Right renal cortex interstitium (tissue), 3 donors: ENCODE measurements around the gene UTP3. TPM values are rescaled to one million over a fixed set of nuclear protein-coding genes. Genes with fewer than 3 reads are reported as not detected.
"Not testable (repeated sequence)": the region's sequence is repeated elsewhere in the genome, so short reads cannot be mapped to it uniquely, and the experiment has no call there.

Source experiments
- DNase-seq, 3 donors: peaks; one replicate each; pipeline ENCODE4 v3.0.0-alpha.2; 2013; ENCODE audit warnings: low read depth in 3 of 3, low spot score in 2 of 3
- polyA plus RNA-seq, 3 donors: library from polyadenylated mRNA; unstranded; fragments of 120-200 nt; gene quantifications; one replicate each; pipeline ENCODE4 v1.2.1, GENCODE V29; 2013; ENCODE audit not compliant: insufficient read length in 3 of 3

The UTP3 gene, protein sequence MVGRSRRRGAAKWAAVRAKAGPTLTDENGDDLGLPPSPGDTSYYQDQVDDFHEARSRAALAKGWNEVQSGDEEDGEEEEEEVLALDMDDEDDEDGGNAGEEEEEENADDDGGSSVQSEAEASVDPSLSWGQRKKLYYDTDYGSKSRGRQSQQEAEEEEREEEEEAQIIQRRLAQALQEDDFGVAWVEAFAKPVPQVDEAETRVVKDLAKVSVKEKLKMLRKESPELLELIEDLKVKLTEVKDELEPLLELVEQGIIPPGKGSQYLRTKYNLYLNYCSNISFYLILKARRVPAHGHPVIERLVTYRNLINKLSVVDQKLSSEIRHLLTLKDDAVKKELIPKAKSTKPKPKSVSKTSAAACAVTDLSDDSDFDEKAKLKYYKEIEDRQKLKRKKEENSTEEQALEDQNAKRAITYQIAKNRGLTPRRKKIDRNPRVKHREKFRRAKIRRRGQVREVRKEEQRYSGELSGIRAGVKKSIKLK
- polyA plus RNA-seq = 10 to 100 TPM; 54.0 to 58.0 (median 54.2) TPM

DNA sequence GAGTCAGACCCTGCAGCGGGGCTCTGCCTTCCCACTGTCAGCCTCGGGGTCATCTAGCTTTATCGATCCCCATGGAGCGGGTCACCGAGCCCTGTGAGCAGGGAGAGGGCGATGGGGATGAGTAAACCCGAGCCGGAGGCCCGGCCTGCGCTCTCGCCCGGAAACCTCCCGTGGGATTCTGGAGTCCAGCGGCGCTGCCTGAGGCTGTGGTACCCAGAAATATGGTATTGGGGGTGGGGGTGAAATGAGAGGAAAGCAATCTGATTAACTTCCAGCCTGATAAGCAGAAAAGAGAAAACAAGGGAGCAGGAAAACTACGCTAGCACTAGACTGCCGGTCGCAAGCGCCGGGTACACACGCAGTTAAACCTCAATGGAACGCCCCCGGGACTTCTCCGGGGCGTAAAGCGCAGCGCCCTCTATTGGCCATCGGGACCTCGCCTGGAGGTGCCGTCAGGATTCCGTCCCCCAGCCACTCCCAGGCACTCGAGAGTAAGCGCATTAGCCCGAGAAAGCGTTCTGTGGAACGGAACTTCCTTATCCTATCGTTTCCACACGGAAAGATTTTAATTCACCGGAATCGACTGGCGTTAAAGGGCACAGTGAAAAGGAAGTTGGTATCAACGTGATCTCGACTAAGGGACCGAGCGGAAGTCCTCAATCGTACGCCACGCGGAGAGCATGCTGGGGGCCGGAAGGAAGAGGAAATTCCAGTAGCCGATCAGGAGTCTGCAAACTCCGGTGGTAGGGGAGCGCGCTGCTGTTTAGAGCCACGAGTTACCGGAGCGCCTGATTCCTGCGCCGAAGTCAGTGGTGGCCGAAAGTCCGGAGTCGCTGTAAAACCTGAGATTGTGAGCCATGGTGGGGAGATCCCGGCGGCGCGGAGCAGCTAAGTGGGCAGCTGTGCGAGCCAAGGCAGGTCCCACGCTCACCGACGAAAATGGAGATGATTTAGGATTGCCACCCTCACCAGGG, at the start of gene UTP3:
TSS of gene UTP3 (plus strand) at position 712 of the 974 bp plus-strand sequence. CDS start at position 858, 146 bp downstream.
- peak; percentile 97 to 99 (median 98) for DNase-seq

DNA sequence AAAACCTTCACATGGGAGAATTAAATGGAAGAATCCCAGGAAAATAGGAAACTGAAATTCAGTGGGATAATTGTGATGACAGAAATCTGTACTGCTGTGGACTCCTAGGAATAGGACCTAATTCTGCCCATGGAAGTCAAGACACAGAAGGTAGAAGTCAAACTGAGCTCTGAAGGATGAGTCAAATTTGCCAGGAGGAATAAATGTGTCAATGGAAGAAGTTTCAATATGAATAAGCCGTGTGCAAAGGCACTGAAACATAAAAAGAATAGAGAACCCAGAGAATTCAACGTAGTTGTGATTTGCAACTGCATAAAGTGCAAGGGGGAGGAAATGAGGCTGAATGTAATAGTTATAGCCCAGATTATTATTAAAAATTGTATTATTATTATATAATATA, 48.1 kb upstream of the UTP3 start:
- DNase-seq = no peak

DNA sequence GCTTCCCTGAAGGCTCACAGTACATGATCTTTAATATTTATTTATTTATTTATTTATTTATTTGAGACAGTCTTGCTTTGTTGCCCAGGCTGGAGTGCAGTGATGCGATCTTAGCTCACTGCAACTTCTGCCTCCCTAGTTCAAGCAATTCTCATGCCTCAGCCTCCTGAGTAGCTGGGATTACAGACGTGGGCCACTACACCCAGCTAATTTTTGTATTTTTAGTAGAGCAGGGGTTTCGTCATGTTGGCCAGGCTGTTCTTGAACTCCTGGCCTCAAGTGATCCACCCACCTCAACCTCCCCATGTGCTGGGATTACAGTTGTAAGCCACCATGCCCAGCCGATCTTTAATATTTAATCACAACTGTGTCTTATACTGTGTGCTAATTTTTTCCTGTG, 37.6 kb upstream of the UTP3 start:
- DNase-seq = not testable (repeated sequence)

DNA sequence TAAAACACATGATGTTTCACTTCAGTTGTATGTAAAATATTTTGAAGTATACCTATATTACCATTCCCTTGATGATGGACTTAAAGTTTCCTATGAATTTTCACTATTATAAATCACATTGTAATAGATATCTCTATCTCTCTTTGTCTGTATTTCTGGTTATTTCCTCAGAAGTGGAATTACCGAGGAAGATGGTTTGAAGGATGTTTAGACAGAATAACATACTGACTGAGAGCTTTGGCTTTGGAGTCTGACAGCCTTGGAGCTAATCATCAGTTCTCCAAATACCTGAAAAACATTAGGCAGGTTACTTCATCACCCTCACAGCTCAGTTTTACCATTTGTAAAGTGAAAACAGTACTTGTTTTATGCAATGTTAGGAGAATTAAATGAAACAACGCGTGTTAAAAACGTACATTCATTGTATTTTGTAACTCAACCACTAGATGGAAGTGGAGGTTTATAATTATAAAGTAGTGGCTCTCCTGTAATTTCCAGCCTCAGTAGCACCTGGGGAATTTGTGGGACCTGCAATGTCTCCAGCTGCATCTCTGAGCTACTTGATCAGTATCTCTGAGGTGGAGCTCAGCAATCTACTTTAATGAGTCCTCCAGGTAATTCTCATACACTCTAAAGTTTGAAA, 36.3 kb upstream of the UTP3 start:
- peak in 2 of 3 donors; percentile 8 to 18 for DNase-seq

DNA sequence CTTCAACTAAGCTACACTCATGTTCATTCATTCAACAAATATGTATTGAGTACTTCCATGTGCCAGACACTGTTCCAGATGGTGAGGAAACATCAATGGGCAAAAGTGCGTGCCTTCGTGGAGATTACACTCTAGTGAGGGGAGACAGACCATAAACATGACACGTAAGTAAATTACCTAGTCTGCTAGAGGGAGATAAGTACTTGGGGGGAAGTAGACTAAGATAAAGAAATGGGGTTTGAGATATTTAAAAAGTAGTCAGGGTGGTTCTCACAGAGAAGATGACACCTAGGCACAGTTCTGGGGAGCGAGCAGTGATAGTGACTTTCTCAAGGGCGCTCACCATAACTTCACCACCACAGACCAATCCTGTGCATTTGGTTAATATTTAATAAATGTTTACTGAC, 33.7 kb upstream of the UTP3 start:
- DNase-seq = no peak

DNA sequence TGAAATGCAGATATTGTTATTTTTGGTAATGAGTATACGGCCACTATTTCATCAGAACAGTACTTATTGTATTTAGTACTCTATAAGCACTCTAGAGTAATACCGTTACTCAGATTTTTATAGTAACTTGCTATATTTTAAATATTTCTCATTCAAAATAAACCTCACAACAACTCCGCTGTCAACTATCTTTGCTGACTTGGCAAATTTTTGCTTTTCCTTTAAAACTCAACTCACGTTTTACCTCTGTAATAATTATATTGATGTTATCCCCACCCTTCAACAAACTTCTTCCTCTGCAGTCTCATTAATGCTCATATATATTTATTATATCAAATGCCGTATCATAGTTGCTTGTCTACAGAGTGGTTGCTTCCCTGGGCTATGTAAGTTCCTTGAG, 31.0 kb upstream of the UTP3 start:
- no peak for DNase-seq

DNA sequence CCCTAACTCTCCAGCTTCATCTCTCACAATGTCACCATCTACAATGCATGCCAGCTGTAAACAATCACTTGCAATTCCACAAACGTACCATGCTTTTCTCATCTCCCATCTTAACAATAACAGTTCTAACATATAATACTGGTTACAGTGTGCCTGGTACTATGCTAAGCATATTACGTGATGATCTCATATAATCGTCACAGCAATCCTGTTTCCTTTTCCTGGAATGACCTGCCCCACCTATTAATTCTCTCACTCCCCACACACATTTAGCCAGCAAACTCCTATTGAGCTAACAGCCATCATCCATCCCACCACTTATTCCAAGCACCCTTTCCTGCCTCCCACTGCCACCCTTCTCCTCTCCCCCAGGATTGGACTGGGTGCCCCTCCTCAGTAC, 29.9 kb upstream of the UTP3 start:
- no peak for DNase-seq

DNA sequence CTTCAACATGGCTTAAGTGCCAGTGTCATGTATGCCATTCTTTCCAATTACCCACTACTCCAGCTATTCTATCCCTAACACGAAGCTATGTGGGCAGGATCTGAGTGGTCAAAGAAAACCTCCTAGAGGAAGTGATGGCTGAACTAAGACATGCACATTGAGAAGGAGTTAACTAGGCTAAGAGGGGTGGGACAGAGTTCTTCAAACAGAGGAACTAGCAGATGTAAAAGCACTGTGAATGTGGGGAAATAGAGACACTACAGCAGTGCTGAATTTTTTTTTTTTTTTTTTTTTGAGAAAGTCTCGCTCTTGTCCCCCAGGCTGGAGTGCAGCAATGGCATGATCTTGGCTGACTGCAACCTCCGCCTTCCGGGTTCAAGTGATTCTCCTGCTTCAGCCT, 28.2 kb upstream of the UTP3 start:
- no peak for DNase-seq

DNA sequence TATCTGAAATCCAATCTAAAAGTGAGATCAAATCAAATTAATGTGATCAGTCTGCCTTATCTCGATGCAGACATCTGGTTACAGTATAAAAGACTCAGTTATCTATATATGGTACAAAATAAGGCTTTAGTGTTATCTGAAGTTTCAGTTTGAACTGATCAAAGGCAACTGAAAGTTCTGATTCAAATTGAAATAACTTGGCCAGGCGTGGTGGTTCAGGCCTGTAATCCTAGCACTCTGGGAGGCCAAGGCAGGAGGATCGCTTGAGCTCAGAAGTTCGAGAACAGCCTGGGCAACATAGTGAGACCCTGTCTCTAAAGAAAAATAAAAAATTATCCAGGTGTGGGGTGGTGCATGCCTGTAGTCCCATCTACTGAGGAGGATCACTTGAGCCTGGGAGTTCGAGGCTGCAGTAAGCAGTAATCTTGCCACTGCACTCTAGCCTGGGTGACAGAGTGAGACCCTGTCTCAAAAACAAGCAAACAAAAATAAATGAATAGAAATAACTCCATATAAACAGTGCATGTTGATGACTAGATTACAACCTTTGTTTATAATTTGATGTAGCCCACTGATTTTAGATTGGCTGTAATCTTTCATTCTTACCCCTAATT, 26.9 kb upstream of the UTP3 start:
- DNase-seq = not testable (repeated sequence)

DNA sequence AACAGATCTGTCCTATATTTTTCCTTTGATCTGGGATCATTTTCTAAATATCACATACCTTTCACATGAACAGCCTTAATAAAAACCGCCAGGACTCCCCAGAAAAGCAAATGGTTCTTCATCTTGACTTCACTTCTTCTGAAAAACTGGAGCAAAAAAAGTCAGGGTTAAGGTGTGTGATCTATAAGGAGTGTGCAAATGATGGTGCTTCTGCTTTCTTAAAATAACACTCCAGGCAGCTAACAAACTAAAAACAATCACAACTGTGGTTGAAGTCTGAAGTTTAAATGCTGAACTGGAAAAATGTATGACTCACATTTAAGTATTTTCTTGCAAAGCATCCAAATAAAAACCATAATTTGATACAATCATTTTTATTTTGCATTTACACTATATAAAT, 22.0 kb upstream of the UTP3 start, which contains the start of gene JCHAIN:
TSS of gene JCHAIN (minus strand) at position 140 of the 400 bp plus-strand sequence. CDS start at position 122, 18 bp downstream.
- no peak for DNase-seq

DNA sequence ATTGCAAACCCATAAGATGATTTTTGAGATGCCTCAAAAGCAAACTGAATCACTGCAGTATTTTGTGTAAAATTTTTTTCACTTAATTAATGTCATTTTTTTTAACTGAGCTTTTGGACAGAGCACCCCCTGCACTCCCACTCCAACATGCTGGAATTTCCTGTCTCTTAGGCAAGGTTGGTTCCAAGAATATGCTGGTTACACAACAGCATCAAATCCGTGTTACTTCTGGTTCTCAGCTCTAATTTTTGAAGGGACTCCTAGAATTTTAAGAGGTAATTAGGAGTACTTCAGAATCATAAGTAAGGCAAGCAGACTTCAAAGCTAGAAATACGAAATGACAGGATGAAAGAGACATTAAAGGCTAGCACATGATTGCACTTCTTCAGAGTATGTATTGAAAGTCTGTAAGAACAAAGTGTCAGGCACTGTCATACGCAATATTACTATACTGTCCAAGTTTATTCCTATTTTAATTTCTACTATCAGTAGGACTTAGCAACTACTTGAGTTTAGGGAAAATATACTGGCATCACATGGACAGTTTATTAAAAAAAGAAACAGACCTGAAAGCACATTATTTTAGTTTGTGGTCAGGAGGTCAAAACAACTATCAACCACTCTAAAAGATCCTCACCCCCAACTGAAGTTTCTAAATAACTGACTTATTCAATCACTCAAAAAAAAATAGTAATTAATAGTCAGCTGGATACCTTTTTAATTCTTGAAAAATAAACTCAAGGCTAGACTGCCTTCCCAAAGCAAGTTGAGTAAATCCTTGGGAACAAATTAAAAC, 20.4 kb upstream of the UTP3 start:
- no peak for DNase-seq

DNA sequence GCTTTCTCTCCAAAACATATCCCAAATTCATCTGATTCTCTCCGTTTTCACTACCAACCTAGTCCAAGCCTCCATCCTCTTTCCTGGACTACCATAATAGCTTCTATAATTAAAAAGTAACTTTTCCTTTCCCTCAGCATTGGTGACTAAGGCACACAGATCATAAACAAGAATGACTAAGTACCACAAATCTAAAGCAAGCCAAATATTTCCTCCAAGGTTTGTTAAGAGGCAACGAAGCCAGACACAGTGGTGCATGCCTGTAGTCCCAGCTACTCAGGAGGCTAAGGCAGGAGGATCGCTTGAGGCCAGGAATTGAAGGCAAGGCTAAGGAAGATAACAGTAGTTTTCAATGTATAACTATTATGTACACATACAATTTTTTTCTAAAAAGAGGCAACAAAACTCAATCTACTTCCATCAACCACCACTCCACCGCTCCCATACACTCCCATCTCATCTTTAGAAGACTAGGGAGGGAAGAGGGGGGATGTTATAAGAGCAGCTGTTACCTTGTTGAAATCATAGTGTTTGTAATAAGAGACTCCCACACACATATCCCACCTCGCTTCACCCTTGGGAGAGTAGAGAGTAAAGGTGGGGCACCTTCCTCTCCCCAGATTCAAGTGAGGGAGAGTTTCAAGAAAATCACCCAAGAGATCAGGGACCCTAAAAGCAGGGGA, 17.9 kb upstream of the UTP3 start:
- DNase-seq = no peak

DNA sequence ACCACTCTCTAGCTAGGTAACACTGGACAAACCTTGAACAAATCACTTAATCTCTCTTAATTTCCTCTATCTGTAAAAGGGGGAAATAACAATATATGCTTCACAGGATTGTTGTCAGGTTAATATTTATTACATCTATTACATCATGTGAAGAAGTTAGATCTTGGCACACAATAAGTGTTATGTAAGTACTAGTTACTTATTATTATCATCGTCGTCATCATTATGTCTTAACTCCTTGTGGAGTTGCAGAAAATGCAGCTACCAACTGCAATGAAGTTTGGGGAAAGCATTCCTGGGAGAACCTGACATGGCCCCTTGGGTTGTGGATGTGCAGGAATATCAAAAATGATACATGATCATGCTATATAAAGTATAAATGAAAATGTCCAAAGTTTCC, 17.2 kb upstream of the UTP3 start:
- DNase-seq = no peak

DNA sequence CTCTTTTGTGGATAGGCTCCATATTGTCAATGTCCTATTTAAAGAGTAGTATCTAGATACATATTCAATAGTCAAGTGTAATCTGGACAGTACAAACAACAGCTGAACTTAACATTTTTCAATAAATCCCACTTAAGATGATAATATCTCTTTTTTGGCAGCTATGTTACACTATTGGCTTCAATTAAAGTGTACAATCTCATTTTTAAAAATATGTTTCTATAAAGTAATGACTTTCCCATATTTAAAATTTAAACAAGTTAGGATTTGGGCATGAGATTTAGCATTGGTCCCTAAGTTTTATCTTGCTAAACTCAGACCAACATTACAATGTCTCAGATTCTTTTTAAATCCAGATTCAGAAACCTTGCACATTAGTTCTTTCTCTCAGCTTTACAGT, 14.1 kb upstream of the UTP3 start:
- no peak for DNase-seq

DNA sequence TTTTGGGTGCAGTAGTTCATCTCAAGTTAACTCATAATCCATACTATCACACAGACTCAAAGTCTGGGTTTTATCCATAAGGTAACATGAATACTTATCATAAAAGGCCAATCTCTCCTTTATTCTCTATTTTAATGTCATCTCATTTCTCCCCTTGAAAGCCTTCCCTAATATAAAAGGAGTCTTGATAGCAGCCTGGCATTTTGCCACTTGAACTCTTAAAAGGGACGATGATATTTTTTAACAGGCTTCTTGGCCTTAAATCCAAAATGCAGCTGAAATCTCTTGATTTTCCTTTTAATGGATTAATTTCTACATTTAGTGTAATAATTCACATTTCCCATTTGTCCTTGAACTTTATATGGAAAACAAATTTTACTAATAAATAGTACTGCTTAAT, 13.6 kb upstream of the UTP3 start:
- no peak for DNase-seq

DNA sequence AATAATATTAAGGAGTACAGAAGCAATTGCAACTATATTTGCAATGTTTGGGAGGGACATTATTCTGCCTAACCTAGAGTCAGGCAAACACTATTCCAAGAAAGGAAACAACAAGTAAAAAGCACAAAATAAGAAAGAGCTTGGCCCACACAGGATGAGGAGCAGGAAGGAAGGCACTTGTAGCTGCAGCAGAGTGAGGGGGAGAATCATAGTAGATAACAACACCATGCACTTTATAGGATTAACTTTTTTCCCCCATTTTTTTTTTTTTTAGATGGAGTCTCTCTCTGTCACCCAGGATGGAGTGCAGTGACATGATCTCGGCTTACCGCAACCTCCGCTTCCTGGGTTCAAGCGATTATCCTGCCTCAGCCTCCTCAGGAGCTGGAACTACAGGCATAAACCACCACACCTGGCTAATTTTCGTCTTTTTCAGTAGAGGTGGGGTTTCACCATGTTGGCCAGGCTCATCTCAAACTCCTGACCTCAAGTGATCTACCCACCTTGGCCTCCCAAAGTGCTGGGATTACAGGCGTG, 11.7 kb upstream of the UTP3 start:
- DNase-seq = no peak

DNA sequence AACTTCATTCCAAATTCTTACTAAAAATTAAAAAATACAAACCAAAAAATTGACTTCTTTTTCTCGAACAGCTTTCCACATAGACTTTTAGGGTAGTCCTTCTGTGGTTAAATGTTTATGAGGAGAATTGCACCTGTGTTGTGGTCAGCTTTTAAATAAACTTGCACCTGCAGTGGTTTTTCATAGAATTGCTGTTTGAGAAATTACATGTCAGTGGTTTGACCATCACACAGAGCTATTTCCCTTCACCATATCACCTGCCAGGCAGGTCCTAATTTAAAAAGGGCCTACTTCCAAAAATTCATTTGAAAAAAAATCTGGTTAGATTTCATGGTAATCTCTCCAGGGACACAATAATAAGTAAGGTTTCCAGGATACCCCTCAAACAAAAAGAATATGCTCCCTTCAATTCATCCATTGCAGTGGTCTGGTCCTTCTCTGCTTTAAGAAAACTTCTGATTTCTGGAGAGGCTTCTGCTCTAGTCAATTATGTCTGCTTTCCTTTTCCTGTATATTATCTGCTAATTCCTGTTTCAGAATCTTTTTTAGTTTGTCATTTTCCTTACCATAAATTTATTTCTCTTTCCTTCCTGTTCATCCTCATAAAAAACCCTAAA, 9.8 kb upstream of the UTP3 start:
- no peak for DNase-seq

DNA sequence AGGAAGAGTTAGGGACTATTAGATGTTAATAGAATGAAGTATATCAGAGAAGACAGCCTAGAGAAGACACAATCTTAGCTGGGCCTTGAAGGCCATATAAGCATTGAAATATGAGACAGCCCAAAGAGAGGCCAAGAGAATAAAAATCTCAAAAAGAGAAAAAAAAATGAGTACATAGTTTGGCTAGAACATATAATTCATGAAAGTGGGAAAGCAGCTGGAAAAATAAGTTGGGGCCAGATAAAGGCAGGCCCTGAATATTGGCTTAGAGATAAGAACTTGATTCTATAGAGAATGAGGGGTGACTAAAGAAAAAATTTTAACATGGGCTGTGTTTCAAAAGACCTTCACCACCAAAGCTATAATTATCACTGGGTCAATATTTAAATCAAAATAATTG, 7.4 kb upstream of the UTP3 start:
- peak in 1 of 3 donors; percentile 52 for DNase-seq
